ENCODE results near the gene CLEC4G.

Gene CLEC4G

DNA sequence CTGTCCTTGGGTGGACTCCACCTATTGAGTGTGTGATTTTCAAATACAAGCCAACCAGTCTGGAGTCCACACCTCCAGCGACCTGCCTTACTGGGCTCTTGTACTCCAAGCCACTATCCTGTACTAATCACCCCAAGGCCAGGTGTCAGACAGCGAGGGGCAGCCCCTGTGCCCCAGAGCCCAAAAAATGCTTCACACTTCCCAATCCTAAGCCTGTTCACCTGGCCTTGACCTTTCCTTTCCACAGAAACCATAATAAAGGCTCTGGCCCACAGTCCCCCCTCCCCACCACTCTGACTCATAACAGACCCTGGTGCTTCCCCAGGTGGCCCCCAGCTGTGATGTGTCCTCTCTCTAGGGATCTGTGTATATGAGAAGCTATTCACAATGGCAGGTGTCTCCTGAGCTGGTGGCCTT is 11.5 kb upstream of the CLEC4G start:
- TF ChIP-seq, protein P1, sequence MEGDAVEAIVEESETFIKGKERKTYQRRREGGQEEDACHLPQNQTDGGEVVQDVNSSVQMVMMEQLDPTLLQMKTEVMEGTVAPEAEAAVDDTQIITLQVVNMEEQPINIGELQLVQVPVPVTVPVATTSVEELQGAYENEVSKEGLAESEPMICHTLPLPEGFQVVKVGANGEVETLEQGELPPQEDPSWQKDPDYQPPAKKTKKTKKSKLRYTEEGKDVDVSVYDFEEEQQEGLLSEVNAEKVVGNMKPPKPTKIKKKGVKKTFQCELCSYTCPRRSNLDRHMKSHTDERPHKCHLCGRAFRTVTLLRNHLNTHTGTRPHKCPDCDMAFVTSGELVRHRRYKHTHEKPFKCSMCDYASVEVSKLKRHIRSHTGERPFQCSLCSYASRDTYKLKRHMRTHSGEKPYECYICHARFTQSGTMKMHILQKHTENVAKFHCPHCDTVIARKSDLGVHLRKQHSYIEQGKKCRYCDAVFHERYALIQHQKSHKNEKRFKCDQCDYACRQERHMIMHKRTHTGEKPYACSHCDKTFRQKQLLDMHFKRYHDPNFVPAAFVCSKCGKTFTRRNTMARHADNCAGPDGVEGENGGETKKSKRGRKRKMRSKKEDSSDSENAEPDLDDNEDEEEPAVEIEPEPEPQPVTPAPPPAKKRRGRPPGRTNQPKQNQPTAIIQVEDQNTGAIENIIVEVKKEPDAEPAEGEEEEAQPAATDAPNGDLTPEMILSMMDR (IDR thresholded peaks at IDR 0.05), result no peak

DNA sequence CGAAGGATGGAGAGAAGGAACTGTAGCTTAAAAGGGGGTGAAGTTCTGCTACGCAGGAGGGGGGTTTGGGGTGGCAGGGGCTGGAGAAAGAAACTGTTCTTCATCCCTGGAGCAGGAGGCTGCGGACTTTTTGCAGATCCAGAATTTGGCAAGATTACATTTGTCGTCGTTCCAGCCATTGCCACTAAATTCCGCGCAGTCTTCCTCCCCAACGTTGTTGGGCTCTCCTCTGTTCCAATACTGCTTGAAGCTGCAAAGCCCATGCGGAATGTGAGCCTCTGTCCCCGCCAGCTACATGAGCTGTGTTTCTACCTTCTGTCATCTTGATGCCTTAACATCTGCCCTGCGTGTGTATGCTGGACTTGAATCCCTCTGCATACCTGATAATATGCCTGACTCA is 11.1 kb upstream of the CLEC4G start:
- TF ChIP-seq, protein P1 (IDR thresholded peaks at IDR 0.05), result no peak

DNA sequence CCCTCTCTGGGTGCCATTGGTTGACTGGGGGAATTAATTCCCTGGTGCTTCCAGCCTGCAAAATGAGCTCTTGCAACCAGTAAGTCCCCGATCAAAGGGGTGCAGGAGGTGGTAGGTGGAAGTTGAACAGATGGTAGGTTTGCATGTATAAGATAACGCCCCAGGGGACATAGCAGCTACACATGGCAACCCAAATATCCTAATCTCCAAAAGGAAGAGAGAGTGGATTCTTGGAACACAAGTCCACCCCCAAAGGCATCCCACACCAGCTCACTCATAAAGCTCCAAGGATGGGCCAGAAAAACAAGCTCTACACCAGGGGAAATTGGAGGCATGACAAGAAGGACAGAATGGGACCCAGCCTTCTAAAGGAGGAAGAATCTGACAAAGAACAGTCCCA is 10.7 kb upstream of the CLEC4G start:
- TF ChIP-seq, protein P1 (IDR thresholded peaks at IDR 0.05), result no peak

DNA sequence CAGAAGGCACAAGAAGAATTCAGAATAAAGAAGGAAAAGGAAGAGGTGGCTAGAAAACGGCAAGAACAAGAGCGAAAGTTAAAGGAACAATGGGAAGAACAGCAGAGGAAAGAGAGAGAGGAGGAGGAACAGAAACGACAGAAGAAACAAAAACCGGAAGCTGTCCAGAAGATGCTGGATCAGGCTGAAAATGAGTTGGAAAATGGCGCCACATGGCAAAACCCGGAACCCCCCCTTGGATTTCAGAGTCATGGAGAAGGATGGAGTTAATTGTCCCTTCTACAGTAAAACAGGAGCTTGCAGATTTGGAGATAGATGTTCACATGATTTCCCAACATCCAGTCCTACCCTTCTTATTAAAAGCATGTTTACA is 8.8 kb upstream of the CLEC4G start:
- TF ChIP-seq, protein P1 (IDR thresholded peaks at IDR 0.05), result no peak

DNA sequence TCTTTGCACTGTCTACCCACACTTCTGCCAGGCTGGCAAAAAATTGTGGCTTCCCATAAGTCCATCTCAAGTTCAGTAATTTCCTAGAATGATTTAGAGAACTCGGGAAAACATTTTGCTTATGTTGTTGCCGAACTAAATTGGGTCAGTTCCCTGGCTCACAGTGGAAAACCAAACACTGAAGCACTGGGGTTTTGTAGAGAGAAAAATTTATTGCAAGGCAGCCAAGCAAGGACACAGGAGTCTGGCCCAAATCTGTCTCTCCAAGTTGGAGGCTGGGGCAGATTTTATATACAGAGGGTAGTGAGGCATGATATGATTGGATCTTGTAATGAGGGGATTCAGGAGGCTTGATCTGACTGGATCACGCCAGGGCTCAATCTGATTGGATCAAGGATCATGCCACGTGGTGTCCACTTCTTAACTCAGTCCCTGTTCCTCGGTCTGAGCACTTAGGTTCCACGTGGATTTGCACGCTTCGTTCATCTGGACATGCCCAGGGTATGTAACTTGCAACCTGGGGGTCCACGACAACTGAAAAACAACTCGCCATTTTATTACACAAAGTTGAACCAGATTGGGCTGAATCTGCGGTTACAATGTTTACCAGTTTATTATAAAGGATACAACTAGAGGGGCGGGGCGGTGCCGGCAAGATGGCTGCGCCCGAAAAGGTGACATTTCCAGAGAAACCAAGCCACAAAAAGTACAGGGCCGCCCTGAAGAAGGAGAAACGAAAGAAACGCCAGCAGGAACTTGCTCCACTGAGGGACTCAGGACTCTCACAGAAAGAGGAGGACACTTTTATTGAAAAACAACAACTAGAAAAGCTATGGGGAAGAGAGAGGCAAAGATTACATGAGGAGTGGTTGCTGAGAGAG is 8.1 kb upstream of the CLEC4G start:
- TF ChIP-seq, protein P1 (IDR thresholded peaks at IDR 0.05), result no peak

DNA sequence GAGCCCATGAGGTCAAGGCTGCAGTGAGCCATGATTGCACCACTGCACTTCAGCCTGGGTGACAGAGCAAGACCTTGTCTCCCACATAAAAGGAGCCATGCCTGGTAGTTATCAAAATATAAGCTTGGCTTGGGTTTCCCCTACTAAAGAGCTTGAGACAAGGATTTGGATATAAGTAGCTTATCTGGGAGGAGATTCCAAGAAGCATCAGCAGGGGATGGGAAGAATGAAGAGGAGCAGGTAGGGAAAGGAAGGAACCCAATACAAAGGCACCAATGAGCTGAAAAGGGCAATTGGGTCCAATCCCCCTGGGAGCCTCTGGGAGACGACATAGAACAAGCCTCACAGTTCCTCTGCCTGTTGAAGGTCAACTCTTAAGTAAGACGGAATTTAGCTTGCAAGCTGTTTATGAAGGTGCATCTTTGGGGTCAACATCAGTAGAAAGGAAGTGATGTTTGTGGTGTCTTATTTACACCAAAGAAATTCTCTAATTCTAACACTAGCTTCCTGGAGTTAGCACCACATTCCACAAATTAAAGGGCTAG is 7.4 kb upstream of the CLEC4G start:
- TF ChIP-seq, protein P1 (IDR thresholded peaks at IDR 0.05), result no peak

DNA sequence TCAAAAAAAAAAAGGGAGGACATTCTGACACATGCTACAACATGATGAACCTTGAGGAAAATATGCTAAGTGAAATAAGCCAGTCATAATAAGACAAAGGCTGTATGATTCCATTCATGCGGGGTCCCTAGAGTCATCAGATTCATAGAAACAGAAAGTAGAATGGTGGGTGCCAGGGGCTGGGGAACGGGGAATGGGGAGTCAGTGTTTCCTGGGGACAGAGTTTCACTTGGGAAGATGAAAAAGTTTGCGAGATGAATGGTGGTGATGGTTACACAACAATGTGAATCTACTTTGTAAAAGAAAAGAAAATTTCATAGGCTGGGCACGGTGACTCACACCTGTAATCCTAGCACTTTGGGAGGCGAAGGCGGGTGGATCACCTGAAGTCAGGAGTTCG is 6.1 kb upstream of the CLEC4G start:
- TF ChIP-seq, protein P1 (IDR thresholded peaks at IDR 0.05), result no peak
